ENCODE data around the gene CARD10.

The CARD10 gene

DNA sequence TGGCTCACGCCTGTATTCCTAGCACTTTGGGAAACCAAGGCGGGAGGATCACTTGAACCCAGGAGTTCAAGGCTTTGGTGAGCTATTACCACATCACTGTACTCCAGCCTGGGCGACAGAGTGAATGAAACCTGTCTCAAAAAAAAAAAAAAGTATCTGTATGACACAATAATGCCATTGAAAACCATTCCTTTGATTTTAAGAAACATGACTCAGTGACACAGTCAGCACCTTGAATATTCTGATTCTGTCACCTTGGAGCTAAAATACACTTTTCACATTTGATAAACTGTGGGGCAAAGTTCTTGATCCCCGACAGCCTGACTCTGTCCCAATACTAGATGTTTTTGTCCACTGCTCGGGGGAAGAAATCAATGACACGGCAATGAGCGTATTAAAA, 75.2 kb downstream of the CARD10 start:
- peaks cover 1% of the 10 kb centered on the region for H3K27me3 Mint-ChIP-seq
- H3K9me3 Mint-ChIP-seq (ENCODE audit: low read depth) = peaks cover 3% of the 10 kb centered on the region
- no peak overlapping the region for H3K27ac Mint-ChIP-seq
- H3K4me1 Mint-ChIP-seq (ENCODE audit: low read depth) = peaks cover 1% of the 10 kb centered on the region
- no peak overlapping the region for H3K4me3 Mint-ChIP-seq
- H3K36me3 Mint-ChIP-seq = peaks cover 4% of the 10 kb centered on the region

GRCh38 chr22:37443086-37443485, 76.1 kb downstream of the CARD10 start:
- Mint-ChIP-seq H3K27ac (no peak overlapping the region), H3K27me3 (peaks cover 1% of the 10 kb centered on the region)

DNA sequence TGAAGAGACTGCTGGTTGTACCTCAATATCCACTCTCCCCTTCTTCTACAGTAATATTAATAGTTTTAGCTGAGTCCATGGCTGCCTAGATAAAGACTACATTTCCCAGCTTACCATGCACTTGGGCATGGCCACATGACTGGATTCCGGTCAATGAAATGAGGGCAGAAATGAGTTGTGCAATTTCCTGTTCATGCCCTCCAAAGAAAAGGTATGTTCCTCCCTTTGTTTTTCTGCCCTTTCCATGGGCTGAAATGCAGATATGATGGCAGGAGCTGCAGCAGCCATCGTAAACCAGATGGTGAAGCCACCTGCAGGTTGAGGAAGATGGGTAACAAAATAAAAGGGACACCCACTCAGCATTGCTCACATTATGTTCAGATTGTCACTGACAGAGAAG, 76.7 kb downstream of the CARD10 start:
- no peak overlapping the region for H3K4me3 Mint-ChIP-seq
- no peak overlapping the region for H3K27ac Mint-ChIP-seq
- H3K27me3 Mint-ChIP-seq = peaks cover 1% of the 10 kb centered on the region
- H3K9me3 Mint-ChIP-seq (ENCODE audit: low read depth) = peaks cover 3% of the 10 kb centered on the region
- peaks cover 1% of the 10 kb centered on the region for H3K4me1 Mint-ChIP-seq (ENCODE audit: low read depth)
- peaks cover 4% of the 10 kb centered on the region for H3K36me3 Mint-ChIP-seq

More at GRCh38 chr22:37443086-37443485, 76.1 kb downstream of the CARD10 start:
- peaks cover 4% of the 10 kb centered on the region for H3K36me3 Mint-ChIP-seq
- H3K4me1 Mint-ChIP-seq (ENCODE audit: low read depth) = peaks cover 1% of the 10 kb centered on the region
- H3K9me3 Mint-ChIP-seq (ENCODE audit: low read depth) = peaks cover 3% of the 10 kb centered on the region
- H3K4me3 Mint-ChIP-seq = no peak overlapping the region

DNA sequence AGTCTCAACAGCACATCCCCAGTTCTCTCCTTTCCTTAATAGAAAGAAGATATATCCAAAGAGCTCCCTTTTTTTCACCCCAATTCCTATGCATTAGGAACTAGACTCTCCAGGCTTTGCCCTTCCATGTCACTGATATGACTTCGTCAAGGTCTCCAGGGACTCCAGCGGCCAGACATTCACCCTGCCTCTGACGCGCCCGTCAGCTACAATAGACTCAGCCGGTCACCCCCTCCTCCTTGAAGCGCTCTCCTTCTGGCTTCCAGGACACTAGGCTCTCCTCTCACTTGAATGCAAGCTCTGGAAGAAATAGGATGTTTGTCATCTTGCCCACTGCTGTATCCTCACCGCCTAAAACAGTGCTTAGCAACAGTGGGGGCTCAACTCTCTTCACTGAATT, 77.1 kb downstream of the CARD10 start:
- Mint-ChIP-seq H3K27ac (no peak overlapping the region), H3K27me3 (peaks cover 1% of the 10 kb centered on the region), H3K9me3 (ENCODE audit: low read depth) (peaks cover 3% of the 10 kb centered on the region)

DNA sequence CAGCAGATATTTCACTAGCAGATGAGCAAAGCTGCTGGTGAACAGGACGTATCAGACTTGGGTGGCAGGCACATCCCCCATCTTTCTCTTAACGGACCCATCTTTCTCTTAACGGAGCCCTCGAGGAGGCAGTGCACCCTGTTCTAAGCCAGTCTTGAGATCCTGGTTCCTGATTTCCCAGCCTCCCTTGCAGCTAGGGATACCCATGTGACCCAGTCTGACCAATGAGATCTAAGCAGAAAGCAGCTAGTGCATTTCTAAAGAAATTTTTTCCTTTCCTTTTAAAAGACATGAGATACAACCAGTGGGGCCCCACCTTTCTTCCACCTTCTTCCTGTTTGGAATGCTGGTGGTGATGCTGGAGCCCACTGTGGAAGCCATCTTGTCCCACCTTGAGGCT, 78.3 kb downstream of the CARD10 start:
- H3K4me1 Mint-ChIP-seq (ENCODE audit: low read depth) = peaks cover 1% of the 10 kb centered on the region
- H3K4me3 Mint-ChIP-seq = no peak overlapping the region
- peaks cover 3% of the 10 kb centered on the region for H3K9me3 Mint-ChIP-seq (ENCODE audit: low read depth)
- H3K27ac Mint-ChIP-seq = no peak overlapping the region
- H3K27me3 Mint-ChIP-seq = peaks cover 1% of the 10 kb centered on the region
- H3K36me3 Mint-ChIP-seq = peaks cover 4% of the 10 kb centered on the region

More for the DNA sequence above, 77.1 kb downstream of the CARD10 start:
- H3K4me3 Mint-ChIP-seq = no peak overlapping the region
- H3K4me1 Mint-ChIP-seq (ENCODE audit: low read depth) = peaks cover 1% of the 10 kb centered on the region
- H3K36me3 Mint-ChIP-seq = peaks cover 4% of the 10 kb centered on the region

Measured in activated naive CD8-positive, alpha-beta T cell (primary cell).